ENCODE measurements around the gene TBC1D4. TPM values are rescaled to one million over a fixed set of nuclear protein-coding genes. Genes with fewer than 3 reads are reported as not detected.
"Not testable (repeated sequence)": the region's sequence is repeated elsewhere in the genome, so short reads cannot be mapped to it uniquely, and the experiment has no call there.

TBC1D4 gene
- total RNA-seq, 4 donors from 2014 or later = 20.2 to 74.7 (median 30.9) TPM

GRCh38 chr13:75353781-75354193 lies 128.2 kb downstream of the TBC1D4 start:
- no peaks in the 10 kb centered on the region for H3K4me1 ChIP-seq
- H3K27me3 ChIP-seq = no peaks in the 10 kb centered on the region
- no peak for TF ChIP-seq POLR2A (IDR thresholded peaks at IDR 0.05)
- no peak for TF ChIP-seq CTCF (IDR thresholded peaks at IDR 0.05)
- no peak overlapping the region for H3K4me3 ChIP-seq
- no peak overlapping the region for H3K27ac ChIP-seq
- no peak for DNase-seq
- intact Hi-C loops (cut with DNase I; ENCODE audit: low total_unique reads) = no loop called here
- H3K9me3 ChIP-seq = no peaks in the 10 kb centered on the region
- no peaks in the 10 kb centered on the region for H3K36me3 ChIP-seq

GRCh38 chr13:75352641-75353327 lies 129.2 kb downstream of the TBC1D4 start:
- no peak for DNase-seq
- TF ChIP-seq POLR2A (IDR thresholded peaks at IDR 0.05) (no peak), CTCF (IDR thresholded peaks at IDR 0.05) (no peak)
- no peaks in the 10 kb centered on the region for H3K9me3 ChIP-seq
- H3K4me1 ChIP-seq = no peaks in the 10 kb centered on the region
- no peak overlapping the region for H3K27ac ChIP-seq
- H3K27me3 ChIP-seq = no peaks in the 10 kb centered on the region
- no peaks in the 10 kb centered on the region for H3K36me3 ChIP-seq
- H3K4me3 ChIP-seq = no peak overlapping the region
- intact Hi-C loops (cut with DNase I; ENCODE audit: low total_unique reads) = no loop called here

GRCh38 chr13:75351538-75351937 lies 130.4 kb downstream of the TBC1D4 start:
- H3K4me1 ChIP-seq; DNase-seq; H3K4me3 ChIP-seq; H3K9me3 ChIP-seq; H3K36me3 ChIP-seq; H3K27me3 ChIP-seq; intact Hi-C loops (cut with DNase I; ENCODE audit: low total_unique reads); H3K27ac ChIP-seq: not testable (repeated sequence)

- Histone ChIP-seq H3K9me3 (no peaks in the 10 kb centered on the region), H3K4me3 (no peak overlapping the region), H3K4me1 (no peaks in the 10 kb centered on the region), H3K36me3 (no peaks in the 10 kb centered on the region), H3K27me3 (no peaks in the 10 kb centered on the region), H3K27ac (no peak overlapping the region)
- intact Hi-C loops (cut with DNase I; ENCODE audit: low total_unique reads) = no loop called here
- no peak for DNase-seq
- TF ChIP-seq CTCF (IDR thresholded peaks at IDR 0.05) (no peak), POLR2A (IDR thresholded peaks at IDR 0.05) (no peak)
These were observed 134.0 kb downstream of the TBC1D4 start for GRCh38 chr13:75347925-75348324.

- H3K4me3 ChIP-seq = no peak overlapping the region
- DNase-seq = no peak
- no peaks in the 10 kb centered on the region for H3K9me3 ChIP-seq
- no peaks in the 10 kb centered on the region for H3K4me1 ChIP-seq
- no peaks in the 10 kb centered on the region for H3K27me3 ChIP-seq
- intact Hi-C loops (cut with DNase I; ENCODE audit: low total_unique reads) = no loop called here
- no peak overlapping the region for H3K27ac ChIP-seq
- H3K36me3 ChIP-seq = no peaks in the 10 kb centered on the region
- TF ChIP-seq POLR2A (IDR thresholded peaks at IDR 0.05) (no peak), CTCF (IDR thresholded peaks at IDR 0.05) (no peak)
These were observed 134.5 kb downstream of the TBC1D4 start for GRCh38 chr13:75347457-75347856.

GRCh38 chr13:75345193-75345592 lies 136.8 kb downstream of the TBC1D4 start:
- TF ChIP-seq CTCF (IDR thresholded peaks at IDR 0.05) (no peak), POLR2A (IDR thresholded peaks at IDR 0.05) (no peak)
- H3K27ac ChIP-seq = no peak overlapping the region
- intact Hi-C loops (cut with DNase I; ENCODE audit: low total_unique reads) = no loop called here
- H3K4me3 ChIP-seq = no peak overlapping the region
- H3K4me1 ChIP-seq = no peaks in the 10 kb centered on the region
- no peak for DNase-seq
- H3K27me3 ChIP-seq = no peaks in the 10 kb centered on the region
- no peaks in the 10 kb centered on the region for H3K36me3 ChIP-seq
- H3K9me3 ChIP-seq = no peaks in the 10 kb centered on the region

Measured in uterus (tissue), 4 donors.